ENCODE results near the gene NCOR1.
A peak's percentile ranks its signal among the peaks of the same experiment; 100 is the strongest.

NCOR1 gene

DNA sequence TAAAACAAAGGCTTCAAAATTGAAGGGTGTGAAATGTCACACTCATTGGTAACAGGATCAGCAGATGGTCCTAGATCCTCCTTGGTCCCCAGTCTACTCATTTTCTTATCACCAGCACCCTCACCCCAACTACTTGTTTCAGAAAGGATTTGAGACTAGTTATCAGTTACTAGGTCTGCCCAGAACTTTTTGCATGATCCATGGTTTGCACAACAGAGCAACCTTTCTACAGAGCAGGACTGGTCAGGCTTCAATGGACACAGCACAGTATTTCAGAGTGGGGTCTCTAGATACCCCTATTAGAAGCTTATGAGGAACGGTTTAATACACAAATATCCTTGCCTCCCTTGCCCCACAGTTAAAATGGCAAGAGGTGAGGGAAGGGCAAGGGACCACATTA lies 190.1 kb downstream of the NCOR1 start:
- DNase-seq: no peak

DNA sequence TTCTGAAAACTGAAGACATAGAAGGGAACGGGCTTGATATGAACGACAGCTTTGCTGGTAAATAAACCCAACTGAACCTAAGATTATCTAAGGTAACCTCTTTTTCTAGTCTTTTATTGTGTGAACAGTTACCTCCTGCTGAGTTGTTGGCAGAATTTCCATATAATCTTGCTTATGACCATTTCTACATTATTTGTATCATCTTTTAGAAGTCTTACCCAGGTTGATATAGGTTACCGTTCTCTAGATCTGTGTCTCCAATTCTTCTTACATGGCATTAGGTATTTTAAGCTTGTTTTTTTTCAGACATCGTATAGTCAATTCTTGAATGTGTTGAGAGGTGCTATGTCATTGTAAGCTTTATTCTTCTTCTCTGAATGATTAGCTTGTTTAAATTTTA lies 191.5 kb downstream of the NCOR1 start:
- no peak for DNase-seq

DNA sequence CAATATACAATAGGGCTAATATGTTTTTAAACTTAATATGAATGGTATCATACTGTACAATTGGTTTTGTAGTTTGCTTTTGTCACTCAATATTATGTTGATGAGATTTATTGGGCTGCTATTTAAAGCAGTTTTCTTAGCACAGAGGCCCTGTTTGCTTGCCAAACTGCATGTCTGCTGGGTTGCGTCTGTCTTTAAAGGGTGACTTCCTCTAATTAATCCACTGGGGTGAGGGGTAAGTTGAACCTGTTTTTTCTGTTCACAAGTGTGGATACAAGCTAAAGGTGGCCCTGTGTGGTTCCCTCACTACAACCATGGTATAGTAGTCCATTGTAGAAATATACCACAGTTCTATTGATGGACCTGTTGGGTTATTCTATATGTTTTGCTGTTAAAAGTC lies 196.0 kb downstream of the NCOR1 start:
- no peak for DNase-seq

DNA sequence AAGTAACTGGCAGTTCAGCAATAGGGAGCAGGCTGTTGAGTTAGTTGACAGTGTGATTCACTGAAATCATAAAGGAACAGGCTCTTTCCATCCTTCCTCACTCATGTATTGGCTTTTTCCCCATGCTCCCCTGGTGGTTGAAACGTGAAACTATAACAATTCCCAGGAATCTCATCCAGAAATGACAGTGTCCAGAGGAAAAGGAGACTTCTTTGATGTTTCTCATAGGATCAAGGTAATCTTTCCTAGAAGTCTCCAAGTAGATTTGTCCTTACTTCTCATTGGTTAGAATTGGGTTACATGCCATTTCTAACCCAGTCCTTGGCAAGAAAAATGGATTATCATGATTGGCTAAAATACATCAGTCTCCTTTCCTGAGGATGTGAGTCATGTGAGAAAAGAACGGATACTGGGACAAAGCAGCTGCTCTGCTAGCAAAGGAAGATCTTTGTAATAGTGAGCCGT lies 201.4 kb downstream of the NCOR1 start:
- no peak for DNase-seq

DNA sequence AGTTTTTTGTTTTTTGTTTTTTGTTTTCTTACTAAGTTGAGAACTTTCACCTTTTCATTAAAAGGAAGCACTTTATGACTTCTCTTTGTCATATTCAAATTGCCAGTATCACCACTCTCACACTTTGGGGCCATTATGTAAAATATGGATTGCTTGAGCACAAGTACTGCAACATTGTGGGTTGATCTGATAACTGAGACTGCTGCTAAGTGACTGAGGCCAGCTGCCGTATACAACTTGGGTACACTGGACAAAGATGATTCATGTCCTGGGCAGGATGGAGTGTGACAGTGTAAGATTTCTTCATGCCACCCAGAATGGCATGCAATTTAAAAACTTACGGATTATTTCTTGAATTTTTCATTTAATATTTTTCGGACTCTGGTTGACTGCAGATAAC lies 207.9 kb downstream of the NCOR1 start:
- no peak for DNase-seq

DNA sequence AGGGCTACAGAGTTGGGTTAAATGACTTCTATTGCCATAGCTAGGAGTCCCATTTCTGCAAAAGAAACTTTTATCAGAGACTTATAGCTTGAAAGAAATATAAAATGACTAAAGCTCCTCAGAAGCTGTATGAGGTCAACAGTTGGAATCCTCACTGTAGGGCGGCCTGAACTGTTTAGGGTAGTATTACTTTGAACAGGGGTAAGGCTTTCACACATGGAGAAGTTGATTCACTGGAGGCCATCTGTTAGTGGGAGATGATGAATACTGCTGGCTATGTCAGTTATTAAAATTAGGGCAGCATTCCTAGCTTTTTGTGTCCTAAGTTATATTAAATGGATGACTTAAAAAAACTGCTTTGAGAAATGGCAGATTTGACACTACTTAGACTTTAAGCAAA lies 209.7 kb downstream of the NCOR1 start:
- DNase-seq: no peak

DNA sequence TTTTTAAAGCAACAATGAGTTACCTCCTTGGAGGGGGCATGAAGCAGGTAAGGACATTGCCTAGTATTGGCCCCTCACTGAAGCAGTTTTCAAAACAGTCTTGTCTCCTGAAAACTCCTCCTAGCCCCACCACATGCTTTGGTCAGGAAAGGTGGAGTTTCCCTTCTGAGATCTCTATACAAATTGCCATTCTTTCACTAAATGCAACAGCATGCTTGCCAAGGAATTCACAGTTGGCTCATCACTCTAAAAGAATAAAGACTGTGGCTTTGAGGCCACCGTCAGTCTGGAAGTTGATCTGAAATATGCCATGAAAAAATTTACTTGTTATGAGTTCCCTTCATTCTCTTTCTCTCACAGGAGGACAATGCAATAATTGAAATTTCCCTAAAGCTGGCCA lies 211.5 kb downstream of the NCOR1 start:
- DNase-seq: no peak

DNA sequence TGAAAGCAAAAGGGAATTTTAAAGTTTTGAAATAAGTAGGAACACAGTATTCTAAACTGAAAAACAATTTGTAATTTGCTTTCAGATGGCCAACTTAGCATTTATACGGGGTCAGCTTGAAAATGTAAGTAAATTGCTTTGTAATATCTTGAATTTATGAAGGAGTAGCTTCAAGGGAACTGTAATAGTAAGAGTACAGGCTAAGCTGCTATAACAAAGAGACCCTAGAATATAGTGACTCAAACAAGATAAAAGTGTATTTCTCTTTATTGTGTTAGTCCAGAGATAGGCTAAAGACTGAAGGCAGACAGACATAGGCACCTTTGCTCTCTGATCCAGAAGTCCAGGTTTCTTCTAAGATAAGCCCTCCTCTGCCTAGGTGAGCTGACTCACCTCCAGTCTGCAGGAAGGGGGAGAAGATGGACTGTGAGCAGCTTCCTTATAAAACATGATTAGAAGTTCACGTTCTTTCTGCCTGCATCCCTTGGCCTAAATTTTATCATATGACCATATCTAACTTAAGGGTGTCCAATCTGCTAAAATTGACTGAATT lies 212.6 kb downstream of the NCOR1 start:
- no peak for DNase-seq

DNA sequence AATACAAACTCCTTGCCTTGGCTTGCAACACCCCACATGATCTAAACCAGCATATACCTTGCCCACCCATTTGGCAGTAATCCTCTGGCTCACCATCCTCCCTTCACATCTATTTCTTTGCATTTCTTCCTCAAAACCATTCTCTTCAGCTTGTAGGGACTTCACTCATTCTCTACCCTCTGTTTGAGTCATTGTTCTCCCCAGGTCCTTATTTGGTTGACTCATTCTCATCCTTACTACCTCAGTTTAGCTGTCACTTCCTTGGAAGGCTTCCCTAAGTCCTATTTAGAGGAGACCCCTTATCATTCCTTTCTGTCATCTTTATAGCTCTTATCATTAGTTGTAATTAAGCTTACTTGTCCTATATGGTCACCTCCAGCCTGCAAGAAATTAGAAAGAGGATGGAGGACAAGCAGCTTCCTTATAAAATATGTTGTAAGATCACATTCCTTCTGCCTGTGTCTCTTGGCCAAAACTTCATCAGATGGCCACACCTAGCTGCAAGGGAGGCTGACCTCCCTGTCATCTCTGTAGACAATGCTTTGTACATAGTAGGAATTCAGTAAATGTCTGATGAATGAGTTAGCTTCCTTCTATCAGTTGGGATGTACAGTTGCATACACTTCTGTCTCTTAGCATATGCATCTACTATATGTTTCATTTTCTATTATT lies 214.0 kb downstream of the NCOR1 start:
- DNase-seq: no peak

DNA sequence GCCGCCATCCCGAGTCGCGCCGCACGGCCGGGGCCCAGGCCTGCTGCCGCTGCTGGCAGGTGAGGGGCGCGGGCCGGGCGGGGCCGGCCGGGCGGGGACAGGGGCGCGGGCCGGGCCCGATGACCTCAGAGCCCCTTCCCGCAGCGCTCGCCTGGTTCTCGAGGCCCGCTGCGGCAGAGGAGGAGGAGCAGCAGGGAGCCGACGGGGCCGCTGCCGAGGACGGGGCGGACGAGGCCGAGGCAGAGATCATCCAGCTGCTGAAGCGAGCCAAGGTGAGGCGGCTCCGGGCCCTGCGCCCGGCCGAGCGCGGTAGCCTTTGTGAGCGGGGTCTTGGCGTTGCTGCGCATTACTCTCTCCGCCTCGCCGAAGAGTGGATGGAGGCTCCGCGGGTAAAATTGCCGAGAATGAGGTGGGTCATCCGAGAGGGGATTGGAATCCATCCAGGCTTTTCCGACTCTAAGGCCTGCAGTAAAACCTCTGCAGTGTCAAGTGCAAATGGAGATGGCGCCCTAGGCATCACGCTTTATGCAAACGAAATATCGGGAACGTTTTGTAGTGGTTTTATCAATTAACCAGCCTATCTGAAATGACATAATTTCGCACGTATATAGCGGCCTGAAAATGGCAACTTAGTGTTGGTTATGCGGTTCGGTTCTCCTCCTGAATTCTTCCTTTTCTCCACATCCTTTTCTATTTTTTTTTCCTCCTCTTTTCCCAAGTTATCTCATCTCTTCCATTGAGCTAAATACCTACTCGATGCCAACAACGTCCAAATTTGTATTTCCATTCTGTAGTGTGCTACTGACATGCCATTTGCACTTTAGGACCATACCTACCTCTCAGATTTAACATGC lies 215.1 kb downstream of the NCOR1 start:
- DNase-seq: no peak

DNA sequence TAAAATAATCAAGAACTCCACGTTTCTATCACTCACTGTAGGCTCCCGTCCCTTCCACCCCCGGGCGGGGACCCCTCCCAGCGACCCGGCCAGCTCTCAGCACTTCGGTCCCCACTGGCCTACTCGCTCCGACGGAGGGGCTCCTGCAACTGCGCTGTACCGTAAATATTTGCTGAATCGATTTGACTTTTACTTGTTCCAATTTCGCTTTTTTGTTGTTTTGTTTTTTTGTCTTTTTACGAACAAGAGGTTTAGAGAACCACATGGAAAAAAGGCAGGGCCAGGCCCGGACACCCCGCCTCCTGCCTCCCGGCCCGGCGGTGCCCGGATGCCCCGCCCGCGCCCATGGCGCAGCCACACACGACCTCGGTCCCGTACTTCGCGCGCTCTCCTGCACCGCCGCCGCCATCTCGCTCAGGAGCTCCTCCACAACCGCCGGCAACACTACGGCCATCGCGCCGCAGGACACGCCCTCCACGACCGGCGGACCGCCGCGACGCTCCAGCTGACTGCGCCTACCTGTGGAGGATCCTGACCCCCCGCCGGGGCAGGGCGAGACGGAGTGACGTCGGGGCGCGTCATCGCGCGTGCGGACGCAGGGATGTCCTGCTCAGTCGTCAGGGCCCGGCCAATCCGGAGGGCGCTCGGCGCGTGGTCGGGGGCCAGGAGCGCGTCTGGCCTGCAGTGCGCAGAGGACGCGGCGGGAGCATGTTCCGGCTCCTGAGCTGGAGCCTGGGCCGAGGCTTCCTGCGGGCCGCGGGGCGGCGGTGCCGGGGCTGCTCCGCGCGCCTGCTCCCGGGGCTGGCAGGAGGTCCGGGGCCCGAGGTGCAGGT lies 216.0 kb downstream of the NCOR1 start, which contains the start of the genes TTC19 and ZSWIM7:
TTC19 (plus strand) TSS at position 684 of the 833 bp plus-strand sequence; CDS start at position 709, 25 bp downstream.
ZSWIM7 (minus strand) TSS at position 564 of the 833 bp plus-strand sequence; CDS start at position 454, 110 bp downstream.
- DNase-seq: peak; percentile 98

DNA sequence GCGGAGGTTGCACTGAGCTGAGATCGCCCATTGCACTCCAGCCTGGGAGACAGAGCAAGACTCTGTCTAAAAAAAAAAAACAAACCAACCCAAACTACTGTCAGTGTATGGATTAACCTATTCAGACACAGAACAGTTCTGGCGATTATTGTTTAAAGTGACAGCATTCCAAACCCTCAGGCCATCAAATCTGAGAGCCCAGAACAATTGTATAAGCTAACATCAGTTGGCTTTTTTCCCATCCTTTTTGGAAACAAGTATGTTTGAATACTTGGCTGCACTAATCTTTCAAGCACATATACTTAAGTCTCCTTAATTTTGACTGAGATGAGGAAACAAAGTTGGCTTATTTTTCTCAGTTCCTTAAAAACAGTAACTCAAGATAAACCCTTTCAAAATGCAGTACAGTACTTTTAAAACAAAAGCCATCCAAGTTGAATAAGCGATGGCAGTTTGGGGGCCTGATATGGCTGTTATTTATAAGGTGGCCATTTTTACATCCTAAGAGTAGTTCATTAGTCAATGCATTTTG lies 217.2 kb downstream of the NCOR1 start:
- DNase-seq: no peak

DNA sequence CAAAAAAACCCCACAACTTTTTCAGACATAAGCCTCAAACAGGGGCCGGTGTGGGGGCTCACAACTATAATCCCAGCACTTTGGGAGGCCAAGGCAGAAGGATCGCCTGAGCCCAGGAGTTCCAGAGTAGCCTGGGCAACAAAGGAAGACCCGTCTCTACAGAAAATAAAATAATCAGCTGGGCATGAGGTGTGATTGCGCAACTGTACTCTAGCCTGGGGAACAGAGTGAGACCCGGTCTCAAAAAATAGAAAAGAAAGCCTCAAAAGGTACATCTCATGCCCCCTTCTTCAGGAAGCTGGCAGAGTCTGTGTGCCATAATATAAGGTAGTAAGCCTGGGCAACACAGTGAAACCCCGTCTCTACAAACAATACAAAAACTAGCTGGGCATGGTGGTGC lies 219.0 kb downstream of the NCOR1 start:
- no peak for DNase-seq

DNA sequence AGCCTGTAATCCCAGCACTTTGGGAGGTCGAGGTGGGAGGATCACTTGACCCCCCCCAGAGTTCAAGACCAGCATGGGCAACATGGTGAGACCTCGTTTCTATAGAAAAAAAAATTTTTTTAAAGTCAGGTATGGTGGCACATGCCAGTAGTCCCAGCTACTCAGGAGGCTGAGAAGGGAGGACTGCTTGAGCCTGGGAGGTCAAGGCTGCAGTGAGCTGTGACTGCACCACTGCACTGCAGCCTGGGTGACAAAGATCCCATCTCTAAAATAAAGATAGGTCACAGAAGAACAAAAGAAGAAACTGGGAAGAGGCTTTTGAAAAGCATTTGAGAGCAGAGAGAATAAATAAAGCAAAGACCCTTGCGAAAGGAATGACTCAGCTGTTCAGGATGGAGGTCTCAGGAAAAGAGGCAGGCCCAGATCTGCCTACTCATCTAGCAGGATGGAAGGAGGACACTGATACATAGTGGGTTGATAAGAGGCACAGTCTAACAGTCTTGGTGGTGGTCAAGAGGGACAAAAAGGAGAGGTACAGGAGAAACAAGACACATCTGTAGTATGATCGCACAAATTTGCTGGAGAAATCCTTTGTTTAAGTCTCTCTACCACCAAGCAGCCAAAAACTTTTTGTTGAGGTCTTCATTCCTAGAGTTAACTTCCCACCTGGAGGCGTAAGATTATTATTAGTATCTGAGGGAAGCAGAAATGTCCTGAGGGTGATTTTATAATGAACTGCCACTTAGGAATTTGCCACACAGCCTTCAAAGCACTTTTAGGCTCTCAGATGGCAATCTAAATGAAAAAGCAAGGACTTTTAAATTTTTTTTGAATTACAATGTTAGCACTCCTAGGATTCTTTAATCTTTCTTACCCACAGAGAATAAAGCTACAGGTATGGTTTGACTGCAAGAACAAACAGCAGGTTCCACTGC lies 233.4 kb downstream of the NCOR1 start:
- no peak for DNase-seq

DNA sequence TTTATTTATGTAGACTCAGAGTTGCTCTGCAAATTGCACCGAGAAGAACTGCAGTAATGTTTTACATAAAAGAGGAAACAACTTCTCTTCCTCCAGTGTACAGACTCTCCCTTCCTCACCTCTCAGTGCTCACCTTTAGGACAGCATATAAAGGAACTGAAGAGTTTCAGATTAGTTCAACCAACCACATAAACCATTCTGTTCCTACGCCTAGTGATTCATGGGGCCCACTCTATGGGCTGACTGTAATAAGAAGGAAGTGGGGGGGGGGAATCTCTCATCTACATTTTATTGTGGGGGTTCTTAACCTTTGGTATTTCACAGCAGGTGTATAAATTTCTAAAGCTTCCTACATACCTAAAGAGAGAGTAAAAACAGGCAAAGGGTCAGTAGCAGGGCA lies 234.1 kb downstream of the NCOR1 start:
- DNase-seq: no peak
